Measurements from ENCODE around the gene PAK2. TPM values are rescaled to one million over a fixed set of nuclear protein-coding genes. Genes with fewer than 3 reads are reported as not detected.
"Not testable (repeated sequence)": the region's sequence is repeated elsewhere in the genome, so short reads cannot be mapped to it uniquely, and the experiment has no call there.

Gene PAK2
- total and polyA plus RNA-seq, 5 experiments from 2014 or later: 28.4 to 81.0 (median 30.3) TPM

GRCh38 chr3:196793246-196793645 is 53.6 kb downstream of the PAK2 start:
- Mint-ChIP-seq H3K9me3 (peaks cover 0 to 3% (median 0%) of the 10 kb centered on the region in 9 donors), H3K27me3 (no peaks in the 10 kb centered on the region), H3K36me3 (peaks cover 8 to 38% (median 22%) of the 10 kb centered on the region in 3 donors), H3K4me1 (peaks cover 19 to 38% (median 24%) of the 10 kb centered on the region in 4 donors), H3K27ac (peak overlapping the region in 2 of 10 donors; percentile 10 to 44), H3K4me3 (no peak overlapping the region)
- DNase-seq: no peak
- POLR2A ChIA-PET: no interaction called here
- ATAC-seq: no peak

GRCh38 chr3:196794467-196794866 is 54.8 kb downstream of the PAK2 start:
- POLR2A ChIA-PET: no interaction called here
- DNase-seq (no peak), ATAC-seq (no peak)
- Mint-ChIP-seq H3K4me1 (peaks cover 15 to 37% (median 23%) of the 10 kb centered on the region in 4 donors), H3K4me3 (no peak overlapping the region), H3K27ac (peak overlapping the region in 3 of 10 donors; percentile 50 to 53 (median 52)), H3K36me3 (peaks cover 4 to 34% (median 16%) of the 10 kb centered on the region in 3 donors), H3K27me3 (no peaks in the 10 kb centered on the region), H3K9me3 (peaks cover 0 to 3% (median 0%) of the 10 kb centered on the region in 9 donors)

- Mint-ChIP-seq H3K9me3 (peaks cover 0 to 3% (median 0%) of the 10 kb centered on the region in 9 donors), H3K27ac (peak overlapping the region in 4 of 10 donors; percentile 8 to 43 (median 32)), H3K27me3 (no peaks in the 10 kb centered on the region), H3K36me3 (peaks cover 4 to 33% (median 9%) of the 10 kb centered on the region in 3 donors), H3K4me3 (no peak overlapping the region), H3K4me1 (peaks cover 19 to 31% (median 23%) of the 10 kb centered on the region in 4 donors)
- POLR2A ChIA-PET: interaction anchor here (0.6 to 1.4 kb wide), 3 partner anchors 16 to 493 kb away, joined by 3 read pairs; partner anchors contain the start of gene PAK2
- no peak for ATAC-seq
- DNase-seq: no peak
Observed at GRCh38 chr3:196796317-196796716, 56.7 kb downstream of the PAK2 start.

- no peak overlapping the region for H3K4me3 Mint-ChIP-seq
- POLR2A ChIA-PET: no interaction called here
Observed at GRCh38 chr3:196800742-196801434, 61.2 kb downstream of the PAK2 start.

GRCh38 chr3:196803891-196804468 is 64.3 kb downstream of the PAK2 start:
- H3K27ac Mint-ChIP-seq: peak overlapping the region in 9 of 10 donors; percentile 5 to 88 (median 60)
- peak overlapping the region in 1 of 10 donors; percentile 22 for H3K4me3 Mint-ChIP-seq
- POLR2A ChIA-PET: interaction anchor here (0.6 kb wide), 1 partner anchor 12 kb away, joined by 4 read pairs; no protein-coding TSS in a partner anchor
- H3K9me3 Mint-ChIP-seq: no peaks in the 10 kb centered on the region
- H3K27me3 Mint-ChIP-seq: no peaks in the 10 kb centered on the region
- DNase-seq: peak in 4 of 10 donors; percentile 9 to 61 (median 36)
- H3K4me1 Mint-ChIP-seq: peaks cover 8 to 24% (median 18%) of the 10 kb centered on the region in 4 donors
- H3K36me3 Mint-ChIP-seq: peaks cover 0 to 72% (median 19%) of the 10 kb centered on the region in 3 donors
- peak; percentile 33 to 90 for ATAC-seq

More at GRCh38 chr3:196800742-196801434, 61.2 kb downstream of the PAK2 start:
- Mint-ChIP-seq H3K27ac (peak overlapping the region in 8 of 10 donors; percentile 16 to 81 (median 46)), H3K36me3 (peaks cover 0 to 50% (median 2%) of the 10 kb centered on the region in 3 donors), H3K9me3 (no peaks in the 10 kb centered on the region), H3K4me1 (peaks cover 9 to 35% (median 27%) of the 10 kb centered on the region in 4 donors), H3K27me3 (no peaks in the 10 kb centered on the region)
- ATAC-seq (no peak), DNase-seq (no peak)

- H3K9me3 Mint-ChIP-seq: no peaks in the 10 kb centered on the region
- POLR2A ChIA-PET: no interaction called here
- peaks cover 0 to 79% (median 22%) of the 10 kb centered on the region in 3 donors for H3K36me3 Mint-ChIP-seq
Observed at GRCh38 chr3:196804773-196805172, 65.1 kb downstream of the PAK2 start.

GRCh38 chr3:196810963-196811581 is 71.4 kb downstream of the PAK2 start:
- H3K36me3 Mint-ChIP-seq: peaks cover 0 to 82% (median 25%) of the 10 kb centered on the region in 3 donors
- H3K27ac Mint-ChIP-seq: peak overlapping the region in 7 of 10 donors; percentile 16 to 80 (median 73)
- peaks cover 0 to 1% (median 0%) of the 10 kb centered on the region in 4 donors for H3K4me1 Mint-ChIP-seq
- ATAC-seq (no peak), DNase-seq (no peak)
- POLR2A ChIA-PET: no interaction called here
- H3K9me3 Mint-ChIP-seq: no peaks in the 10 kb centered on the region
- H3K27me3 Mint-ChIP-seq: no peaks in the 10 kb centered on the region
- H3K4me3 Mint-ChIP-seq: no peak overlapping the region

More at GRCh38 chr3:196804773-196805172, 65.1 kb downstream of the PAK2 start:
- DNase-seq (no peak), ATAC-seq (no peak)
- peaks cover 8 to 21% (median 14%) of the 10 kb centered on the region in 4 donors for H3K4me1 Mint-ChIP-seq
- H3K27me3 Mint-ChIP-seq: no peaks in the 10 kb centered on the region
- H3K27ac Mint-ChIP-seq: peak overlapping the region in 1 of 10 donors; percentile 10
- H3K4me3 Mint-ChIP-seq: no peak overlapping the region

- DNase-seq (no peak), ATAC-seq (no peak)
- H3K9me3 Mint-ChIP-seq: no peaks in the 10 kb centered on the region
- H3K27ac Mint-ChIP-seq: peak overlapping the region in 3 of 10 donors; percentile 48 to 81 (median 74)
- H3K4me3 Mint-ChIP-seq: no peak overlapping the region
- POLR2A ChIA-PET: interaction anchor here (0.7 to 1.6 kb wide), 2 partner anchors 45 to 72 kb away, joined by 4 to 7 read pairs; no protein-coding TSS in a partner anchor
- peaks cover 0 to 75% (median 12%) of the 10 kb centered on the region in 3 donors for H3K36me3 Mint-ChIP-seq
- H3K4me1 Mint-ChIP-seq: peaks cover 0 to 1% (median 0%) of the 10 kb centered on the region in 4 donors
- H3K27me3 Mint-ChIP-seq: no peaks in the 10 kb centered on the region
Observed at GRCh38 chr3:196812853-196813252, 73.2 kb downstream of the PAK2 start.

GRCh38 chr3:196813903-196814302 is 74.2 kb downstream of the PAK2 start:
- DNase-seq: no peak
- H3K9me3 Mint-ChIP-seq: no peaks in the 10 kb centered on the region
- H3K27ac Mint-ChIP-seq: no peak overlapping the region
- H3K4me3 Mint-ChIP-seq: no peak overlapping the region
- peaks cover 0 to 1% (median 0%) of the 10 kb centered on the region in 4 donors for H3K4me1 Mint-ChIP-seq
- POLR2A ChIA-PET: interaction anchor here (0.6 to 1.6 kb wide), 2 partner anchors 73 to 180 kb away, joined by 3 to 7 read pairs; no protein-coding TSS in a partner anchor
- H3K36me3 Mint-ChIP-seq: peaks cover 0 to 76% (median 9%) of the 10 kb centered on the region in 3 donors
- no peaks in the 10 kb centered on the region for H3K27me3 Mint-ChIP-seq
- no peak for ATAC-seq

GRCh38 chr3:196821806-196822355 is 82.2 kb downstream of the PAK2 start:
- no peak for ATAC-seq
- no peak overlapping the region for H3K4me3 Mint-ChIP-seq
- peaks cover 10 to 89% (median 26%) of the 10 kb centered on the region in 3 donors for H3K36me3 Mint-ChIP-seq
- no peak for DNase-seq
- POLR2A ChIA-PET: no interaction called here
- no peaks in the 10 kb centered on the region for H3K27me3 Mint-ChIP-seq
- peaks cover 0 to 3% (median 0%) of the 10 kb centered on the region in 4 donors for H3K4me1 Mint-ChIP-seq
- H3K27ac Mint-ChIP-seq: no peak overlapping the region
- H3K9me3 Mint-ChIP-seq: no peaks in the 10 kb centered on the region

GRCh38 chr3:196829651-196830050 is 90.0 kb downstream of the PAK2 start:
- H3K9me3 Mint-ChIP-seq, POLR2A ChIA-PET, H3K4me1 Mint-ChIP-seq, DNase-seq, H3K27me3 Mint-ChIP-seq, ATAC-seq, H3K4me3 Mint-ChIP-seq: not testable (repeated sequence)
- peak overlapping the region in 4 of 10 donors; percentile 16 to 66 (median 30) for H3K27ac Mint-ChIP-seq
- peaks cover 0 to 67% (median 10%) of the 10 kb centered on the region in 3 donors for H3K36me3 Mint-ChIP-seq

- POLR2A ChIA-PET: interaction anchor here (0.6 to 1.0 kb wide), 2 partner anchors 107 to 176 kb away, joined by 3 to 6 read pairs; partner anchors contain the start of gene NCBP2
- DNase-seq (no peak), ATAC-seq (no peak)
- Mint-ChIP-seq H3K4me3 (no peak overlapping the region), H3K27ac (no peak overlapping the region), H3K9me3 (no peaks in the 10 kb centered on the region), H3K36me3 (peaks cover 0 to 20% (median 0%) of the 10 kb centered on the region in 3 donors), H3K4me1 (peaks cover 0 to 5% (median 1%) of the 10 kb centered on the region in 4 donors), H3K27me3 (no peaks in the 10 kb centered on the region)
Observed at GRCh38 chr3:196835086-196835485, 95.4 kb downstream of the PAK2 start.

Measured in naive thymus-derived CD8-positive, alpha-beta T cell (primary cell).